Measurements from ENCODE around the gene RPRD2.

GRCh38 chr1:150507912-150508864 is 144.2 kb downstream of the RPRD2 start, which contains the start of gene ECM1:
- no peak for TF ChIP-seq MXI1 (conservative IDR thresholded peaks at IDR 0.05; ENCODE audit: poor library complexity, severe bottlenecking)
- TF ChIP-seq CTCF (IDR thresholded peaks at IDR 0.05; ENCODE audit: poor library complexity, severe bottlenecking): no peak
- no peak for TF ChIP-seq RAD21 (conservative IDR thresholded peaks at IDR 0.05)
- TF ChIP-seq EZH2 (IDR thresholded peaks at IDR 0.05; ENCODE audit: borderline replicate concordance, insufficient read depth, low read length, poor library complexity, severe bottlenecking): no peak
- no peak for TF ChIP-seq SMC3 (conservative IDR thresholded peaks at IDR 0.05; ENCODE audit: poor library complexity)
